ELF-1 (cell line): ENCODE measurements around the gene METTL17.

ENCODE experiments used
- DNase-seq: peaks from one replicate; pipeline ENCODE4 v3.0.0-alpha.2; 2016; ENCODE audit warnings: low read depth, low spot score

METTL17 gene

DNA sequence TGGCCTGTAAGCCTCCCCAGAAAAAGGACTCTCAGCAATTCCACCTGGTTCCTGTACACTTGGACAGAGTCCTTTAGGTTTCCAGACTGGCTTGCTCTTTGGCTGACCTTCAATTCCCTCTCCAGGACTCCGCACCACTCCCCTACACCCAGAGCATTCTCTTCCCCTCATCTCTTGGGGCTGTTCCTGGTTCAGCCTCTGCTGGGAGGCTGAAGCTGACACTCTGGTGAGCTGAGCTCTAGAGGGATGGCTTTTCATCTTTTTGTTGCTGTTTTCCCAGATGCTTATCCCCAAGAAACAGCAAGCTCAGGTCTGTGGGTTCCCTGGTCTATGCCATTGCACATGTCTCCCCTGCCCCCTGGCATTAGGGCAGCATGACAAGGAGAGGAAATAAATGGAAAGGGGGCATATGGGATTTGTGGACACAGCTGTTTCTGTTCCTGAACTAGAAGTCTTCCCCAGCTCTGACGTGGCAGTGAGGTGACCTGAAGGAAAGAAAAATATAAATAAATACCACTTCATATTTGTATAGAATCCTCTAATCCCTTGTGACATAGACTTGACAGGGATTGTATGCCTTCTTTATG, 53.7 kb downstream of the METTL17 start:
- DNase-seq = no peak

DNA sequence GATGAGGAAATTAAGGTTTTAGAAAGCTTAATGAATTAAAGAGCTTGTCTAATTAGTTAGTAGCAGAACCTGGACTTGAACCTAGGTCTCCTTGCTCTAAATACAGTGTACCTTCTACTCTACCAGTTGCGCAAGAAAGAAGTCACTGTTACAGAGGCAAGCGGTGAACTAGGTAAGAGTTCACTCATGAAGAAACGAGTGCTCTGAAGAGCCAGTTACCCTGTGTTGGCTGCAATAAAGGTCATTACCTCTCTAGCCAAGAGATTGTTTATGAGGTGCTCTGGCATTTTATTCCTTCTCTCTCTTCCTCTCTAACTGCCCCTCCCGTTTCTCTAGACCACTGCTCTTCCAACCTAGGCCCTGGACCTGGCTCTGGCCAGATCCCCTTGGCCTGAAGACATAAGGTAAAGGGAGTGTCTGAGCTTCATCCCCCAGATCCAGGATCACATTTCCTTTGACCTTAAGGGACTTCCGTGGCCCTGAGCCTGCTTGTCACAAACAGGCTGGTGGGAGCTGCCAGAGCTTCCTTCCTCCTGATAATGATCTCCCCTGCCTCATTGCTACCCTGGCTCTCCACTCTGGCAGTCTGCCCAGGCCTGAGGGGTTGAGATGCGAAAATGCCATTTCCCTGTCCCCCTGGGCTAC, 54.3 kb downstream of the METTL17 start:
- peak; percentile 82 for DNase-seq
